ENCODE results near the gene LIX1L.

LIX1L gene

DNA sequence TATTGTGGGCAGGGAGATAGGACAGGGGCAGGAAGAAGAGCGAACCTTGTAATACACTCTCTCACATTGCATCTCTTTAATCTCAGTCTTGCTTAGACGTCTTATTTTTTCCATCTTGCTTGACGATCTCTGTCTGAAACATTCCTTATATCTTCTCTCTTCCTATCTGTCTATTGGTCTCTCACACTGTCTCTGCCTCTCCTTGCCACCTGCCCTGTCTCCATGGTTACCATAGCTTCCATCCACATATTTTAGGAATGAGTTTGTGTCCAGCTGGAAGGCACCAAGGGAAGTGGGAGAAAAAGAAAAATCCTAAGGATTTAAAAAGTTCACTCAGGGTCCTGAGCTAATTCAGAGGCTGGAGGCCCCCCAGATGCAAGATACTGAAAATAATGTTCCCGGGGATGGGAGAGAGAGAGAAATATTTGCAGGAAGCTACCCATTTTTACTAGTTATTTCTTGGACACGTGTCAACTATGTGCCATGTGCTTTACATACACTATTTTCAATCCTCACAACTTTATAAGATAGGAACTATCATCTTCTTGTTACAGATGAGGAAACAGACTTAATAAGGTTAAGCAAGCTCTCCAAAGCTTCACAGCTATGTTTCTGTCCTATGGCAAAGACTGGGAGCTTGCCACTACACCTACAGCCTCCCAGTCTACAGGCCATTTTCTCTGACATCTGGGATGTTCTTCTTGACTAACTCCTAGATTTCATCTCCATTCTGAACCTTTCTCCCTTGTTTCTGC is 5.6 kb upstream of the LIX1L start:
- DNase-seq (ENCODE audit: low spot score): peak; percentile 84

DNA sequence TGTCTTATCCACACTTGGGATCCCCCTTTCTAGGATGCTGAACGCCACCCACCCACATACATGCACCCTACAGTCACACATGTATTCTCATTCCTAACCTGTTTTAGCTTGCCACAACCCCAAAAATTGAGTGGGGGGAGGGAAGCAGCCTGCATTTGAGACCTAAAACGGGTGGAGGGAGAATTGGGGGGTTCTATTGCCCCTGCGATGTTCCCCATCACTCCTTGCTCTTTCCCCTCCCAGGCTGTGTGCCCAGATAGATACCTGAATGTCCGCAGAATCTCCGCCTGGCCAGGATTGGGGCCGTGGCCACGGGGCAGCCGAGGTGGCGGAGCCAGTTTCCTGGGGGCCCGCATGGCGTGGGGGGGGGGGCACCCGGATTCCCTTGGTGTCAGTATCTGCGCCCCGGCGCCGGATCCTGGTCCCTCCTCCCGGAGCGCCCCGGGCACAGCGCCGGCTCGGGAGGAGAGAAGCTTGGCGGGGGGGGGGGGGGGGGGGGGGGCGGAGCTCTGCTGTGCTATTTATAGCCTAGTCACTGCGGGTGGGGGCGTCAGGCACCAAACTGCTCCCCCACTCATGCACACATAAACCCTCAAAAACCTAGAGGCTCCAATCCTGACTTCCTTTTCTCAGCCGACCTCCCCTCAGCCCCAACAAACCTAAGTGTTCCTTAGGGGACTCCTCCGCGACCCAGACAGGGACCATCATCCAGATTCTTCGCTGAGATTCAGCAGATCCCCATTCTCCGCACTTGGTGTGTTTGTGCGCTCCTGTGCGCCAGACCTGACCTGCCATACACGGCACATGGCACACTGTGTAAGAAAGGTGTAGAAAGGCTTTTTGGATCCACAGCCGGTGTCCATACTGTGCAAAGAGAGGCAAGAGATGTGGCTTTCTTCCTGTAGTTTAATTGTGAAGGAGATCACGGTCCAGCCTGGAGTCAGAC is 4.6 kb upstream of the LIX1L start:
- DNase-seq (ENCODE audit: low spot score): peak; percentile 86

DNA sequence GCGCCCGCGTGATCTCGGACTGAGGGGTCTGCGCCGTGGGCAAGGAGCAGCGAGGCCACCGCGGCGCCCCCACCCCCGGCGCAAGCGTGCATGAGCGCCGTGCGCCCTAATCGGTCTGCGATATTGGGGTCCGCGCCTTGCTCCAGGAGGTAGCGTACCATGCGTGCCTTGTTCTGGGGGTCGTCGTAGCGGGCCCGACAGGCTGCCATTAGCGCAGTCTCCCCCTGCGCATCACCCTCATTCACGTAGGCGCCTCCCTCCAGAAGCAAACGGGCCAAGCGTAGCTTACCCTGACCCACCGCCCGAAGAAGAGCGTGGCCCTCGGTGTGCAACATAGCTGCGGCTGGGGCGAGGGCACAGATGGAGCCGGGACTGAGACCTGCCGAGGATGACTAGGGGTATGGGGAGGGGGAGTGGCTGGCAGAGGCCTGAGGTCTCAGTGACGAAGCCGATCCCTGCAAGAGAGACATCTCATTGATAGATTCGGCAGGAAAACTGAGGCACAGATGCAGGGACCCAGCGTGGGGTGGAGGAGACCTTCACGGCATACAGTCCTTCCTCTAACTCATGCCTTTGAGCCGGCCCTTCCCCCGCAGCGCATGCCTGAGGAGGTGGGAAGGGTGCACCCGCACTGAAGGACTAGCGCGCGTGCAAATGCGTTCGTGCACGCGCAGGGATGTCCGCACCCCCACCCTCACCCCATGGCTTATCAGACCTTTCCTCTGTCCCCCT is 3.8 kb upstream of the LIX1L start:
- DNase-seq (ENCODE audit: low spot score): peak; percentile 76

DNA sequence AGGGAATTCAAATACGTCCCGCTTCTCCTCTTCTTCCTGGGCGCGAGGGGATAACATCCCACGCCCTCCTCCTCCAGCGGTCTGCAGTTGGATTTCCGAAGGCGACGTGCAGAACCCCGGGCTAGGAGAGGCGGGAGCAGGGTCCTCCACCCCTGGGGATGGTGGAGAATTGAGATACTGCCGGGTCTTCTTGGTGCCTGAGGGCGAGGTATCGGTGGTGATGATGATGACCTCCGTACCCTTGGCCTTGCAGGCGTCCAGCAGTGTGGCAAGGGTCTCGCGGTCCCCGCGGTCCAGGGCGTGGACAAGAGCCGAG is 3.2 kb upstream of the LIX1L start:
- DNase-seq (ENCODE audit: low spot score): no peak

DNA sequence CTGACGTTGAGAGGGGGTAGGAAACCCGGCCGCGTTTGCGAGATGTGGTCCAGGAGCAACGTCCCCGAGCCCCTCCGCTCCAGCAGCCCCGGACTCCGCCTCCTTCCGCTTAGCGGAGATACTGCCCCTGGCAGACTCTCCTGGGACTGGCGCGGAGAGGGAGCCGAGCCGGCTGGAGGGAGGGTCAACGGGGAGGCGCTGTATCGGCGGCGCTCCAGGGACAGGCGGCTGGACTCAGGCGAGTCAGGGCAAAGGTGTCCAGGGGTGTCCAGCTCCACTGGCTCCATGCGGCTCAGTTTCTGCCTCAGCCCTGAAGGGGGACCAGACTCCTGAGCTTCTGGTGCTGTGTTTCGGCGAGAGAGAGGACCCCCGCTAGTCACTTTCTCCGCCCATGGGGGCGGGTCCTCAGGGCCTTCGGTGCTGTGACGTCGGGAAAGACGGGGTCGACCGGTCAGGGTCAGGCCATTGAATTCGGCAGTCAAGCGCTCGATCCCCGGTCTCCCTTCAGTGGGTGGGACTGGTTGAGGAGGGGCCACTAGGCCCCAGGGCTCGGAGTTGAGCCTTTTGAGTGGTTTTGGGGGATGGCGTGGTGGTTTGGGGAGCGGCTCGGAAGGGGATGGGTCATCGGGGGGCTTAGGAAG is 2.8 kb upstream of the LIX1L start:
- DNase-seq (ENCODE audit: low spot score): peak; percentile 76

DNA sequence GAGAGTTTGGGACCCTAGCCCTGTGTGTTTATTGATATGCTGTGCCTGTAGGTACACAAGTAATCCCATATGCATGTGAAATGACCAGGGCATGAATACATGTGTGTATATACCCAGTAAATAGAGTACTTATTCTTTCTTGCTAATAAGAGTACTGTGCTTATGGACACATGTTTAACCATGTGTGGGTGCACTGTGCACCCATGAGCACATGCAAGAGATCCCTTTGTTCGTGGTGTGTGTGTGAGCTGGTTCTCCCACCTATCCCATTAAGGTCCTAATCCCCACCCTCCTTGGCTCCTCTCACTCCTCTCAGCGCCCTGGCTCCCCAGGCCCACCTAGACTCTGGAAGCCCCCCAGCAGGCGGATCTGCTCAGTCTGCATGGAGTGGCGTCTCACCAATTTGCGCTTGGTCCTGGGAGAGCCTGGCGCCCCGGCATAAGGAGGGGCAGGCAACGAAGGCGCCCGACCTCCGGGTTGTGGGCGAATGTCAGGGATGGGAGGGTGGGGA is 2.2 kb upstream of the LIX1L start:
- DNase-seq (ENCODE audit: low spot score): peak; percentile 28

DNA sequence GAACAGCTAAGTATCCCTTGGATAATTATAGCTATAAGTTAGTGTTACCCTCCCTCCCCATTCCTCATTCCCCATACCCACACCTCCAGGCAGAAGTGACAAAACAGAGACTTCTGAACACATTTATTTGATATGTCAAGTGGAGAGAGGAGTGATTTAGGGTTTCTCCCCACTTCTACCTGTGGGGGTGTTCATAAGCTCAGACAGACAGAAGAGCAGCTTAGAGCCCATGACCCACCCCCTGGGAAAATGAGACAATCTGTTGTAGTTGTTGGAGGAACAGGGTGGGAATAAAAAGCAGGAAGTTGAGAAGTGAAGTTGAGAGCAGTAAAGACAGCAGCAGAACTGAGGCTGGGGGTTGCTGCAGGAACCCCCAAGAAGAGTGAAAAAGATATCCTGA is 1.5 kb upstream of the LIX1L start:
- DNase-seq (ENCODE audit: low spot score): no peak

DNA sequence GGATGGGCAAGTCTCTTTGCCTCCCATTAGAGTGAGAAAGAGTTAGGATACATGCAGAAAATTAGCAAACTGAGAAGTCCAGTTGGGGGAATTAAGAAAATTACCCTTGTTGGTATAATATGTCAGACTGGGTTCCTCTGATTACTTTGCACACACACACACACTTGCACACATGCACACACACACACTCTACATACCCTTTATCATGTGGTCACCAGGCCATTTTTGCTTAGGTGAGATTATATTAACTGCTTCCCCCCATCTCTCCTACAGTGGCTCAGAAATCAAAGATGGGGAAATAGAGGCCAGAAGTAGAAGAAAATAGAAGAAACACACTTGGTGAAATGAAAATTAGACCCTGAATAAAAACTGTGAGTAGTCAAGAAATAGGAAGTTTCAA is 917 bp upstream of the LIX1L start:
- no peak for DNase-seq (ENCODE audit: low spot score)

DNA sequence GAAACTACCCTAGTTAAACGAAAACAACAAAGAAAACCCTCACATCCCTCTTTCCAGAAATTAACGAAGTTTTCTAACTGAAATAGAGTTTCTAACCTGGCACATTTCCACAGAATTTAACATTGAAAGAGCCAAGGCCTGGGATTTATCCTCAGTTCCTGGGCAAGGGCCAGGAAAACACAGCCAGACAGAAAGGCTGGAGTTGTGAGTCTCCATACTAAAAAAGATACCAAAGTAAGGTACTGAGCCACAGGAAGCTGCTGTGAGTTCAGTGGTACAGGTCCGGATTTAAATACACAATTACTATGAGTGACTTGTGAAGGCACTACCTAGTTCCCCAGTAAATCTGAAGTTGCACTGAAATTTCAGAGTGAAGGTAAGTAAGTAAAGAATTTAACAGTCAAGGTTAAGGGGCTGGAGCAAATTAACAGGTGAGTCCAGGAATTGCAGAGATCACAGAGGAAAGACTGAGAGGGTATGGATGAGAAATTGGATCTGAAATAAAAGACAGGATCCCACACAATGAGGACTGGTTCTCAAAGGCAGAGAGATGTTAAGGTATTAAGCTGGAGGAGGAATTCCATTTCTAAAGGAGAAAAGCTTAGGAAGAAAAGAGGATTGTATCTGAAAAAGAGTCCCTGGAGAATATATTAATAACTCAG is 905 bp downstream of the LIX1L start:
- peak; percentile 31 for DNase-seq (ENCODE audit: low spot score)

DNA sequence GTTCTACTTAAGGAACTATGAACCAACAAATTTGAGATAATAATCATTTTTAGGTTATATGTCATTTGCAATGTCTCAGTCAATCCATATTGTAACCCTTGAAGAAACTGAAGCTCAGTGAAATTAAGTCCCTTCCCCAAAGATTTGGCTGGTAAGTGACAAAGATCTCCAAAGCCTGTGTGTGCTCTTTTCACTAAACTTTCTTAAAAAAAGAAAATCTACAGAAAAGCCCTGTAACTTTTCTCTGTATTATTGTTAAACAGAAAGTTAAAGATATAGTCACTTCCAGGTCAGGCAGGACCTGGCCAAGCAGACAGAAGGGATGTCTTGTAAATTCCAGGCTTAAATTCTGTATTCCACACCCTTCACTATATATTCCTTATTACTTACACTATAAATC is 1.5 kb downstream of the LIX1L start:
- DNase-seq (ENCODE audit: low spot score): no peak

DNA sequence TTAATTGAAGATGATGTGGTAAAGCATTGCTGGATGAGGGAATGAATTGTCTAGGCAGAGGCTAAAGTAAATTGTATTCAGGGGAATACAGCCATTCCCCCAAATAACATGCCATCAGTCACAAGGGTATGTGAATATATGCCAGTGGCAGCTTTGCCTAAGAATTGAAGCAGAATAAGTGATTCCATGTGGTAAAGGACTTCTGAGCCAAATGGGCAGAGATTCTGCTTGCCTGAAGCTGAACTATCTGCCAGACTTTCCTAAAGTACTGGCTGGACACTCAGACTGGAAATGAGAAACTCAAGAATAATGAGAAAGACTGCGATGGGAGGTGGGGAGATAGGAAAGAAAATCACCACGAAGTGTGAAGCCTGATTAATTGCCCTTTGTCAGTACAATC is 2.4 kb downstream of the LIX1L start:
- DNase-seq (ENCODE audit: low spot score): peak; percentile 30

DNA sequence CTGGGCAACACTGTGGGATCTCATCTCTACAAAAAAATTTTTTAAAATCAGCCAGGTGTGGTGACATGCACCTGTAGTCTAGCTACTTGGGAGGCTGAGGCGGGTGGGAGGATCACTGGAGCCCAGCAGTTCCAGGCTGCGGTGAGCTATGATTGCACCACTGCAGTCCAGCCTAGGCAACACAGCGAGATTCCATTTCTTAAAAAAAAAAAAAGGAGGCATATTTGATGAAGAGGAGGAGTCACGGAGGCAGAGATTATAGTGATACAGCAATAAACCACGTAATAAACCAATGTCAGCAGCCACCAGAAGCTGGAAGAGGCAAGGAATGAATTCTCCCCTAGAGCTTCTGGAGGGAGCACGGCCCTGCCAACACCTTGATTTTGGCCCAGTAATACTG is 4.0 kb downstream of the LIX1L start:
- no peak for DNase-seq (ENCODE audit: low spot score)

DNA sequence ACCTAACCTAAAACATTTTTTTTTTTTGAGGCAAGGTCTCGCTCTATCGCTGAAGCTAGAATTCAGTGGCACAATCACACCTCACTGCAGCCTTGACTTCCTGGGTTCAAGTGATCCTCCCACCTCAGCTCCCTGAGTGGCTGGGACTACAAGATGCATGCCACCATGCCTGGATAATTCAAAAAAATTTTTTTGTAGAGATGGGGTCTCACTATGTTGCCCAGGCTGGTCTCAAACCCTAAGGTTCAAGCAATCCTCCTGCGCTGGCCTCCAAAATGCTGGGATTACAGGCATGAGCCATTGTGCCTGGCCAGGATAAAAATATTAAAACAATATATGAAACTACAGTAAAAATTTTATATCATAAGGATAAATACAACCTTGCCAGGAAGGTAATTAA is 4.9 kb downstream of the LIX1L start:
- no peak for DNase-seq (ENCODE audit: low spot score)

DNA sequence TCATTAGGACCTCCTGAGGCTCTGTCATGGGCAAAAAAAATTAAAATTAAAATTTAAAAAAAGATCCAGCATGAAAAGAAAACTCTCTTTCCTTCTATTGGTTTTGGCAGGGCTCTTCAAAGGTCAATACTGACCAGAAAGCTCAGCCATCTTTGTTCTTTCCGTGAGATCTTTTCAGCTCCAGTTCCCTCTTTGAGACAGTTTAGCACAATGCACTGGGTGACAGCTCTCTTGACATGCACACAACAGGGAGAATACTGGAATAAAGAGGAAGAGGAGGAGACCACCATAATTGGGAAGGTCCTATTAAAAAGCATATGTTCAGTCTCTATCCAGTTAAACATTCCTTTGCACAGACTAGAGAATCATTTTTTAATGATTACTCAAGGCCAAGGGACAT is 6.3 kb downstream of the LIX1L start:
- DNase-seq (ENCODE audit: low spot score): no peak

DNA sequence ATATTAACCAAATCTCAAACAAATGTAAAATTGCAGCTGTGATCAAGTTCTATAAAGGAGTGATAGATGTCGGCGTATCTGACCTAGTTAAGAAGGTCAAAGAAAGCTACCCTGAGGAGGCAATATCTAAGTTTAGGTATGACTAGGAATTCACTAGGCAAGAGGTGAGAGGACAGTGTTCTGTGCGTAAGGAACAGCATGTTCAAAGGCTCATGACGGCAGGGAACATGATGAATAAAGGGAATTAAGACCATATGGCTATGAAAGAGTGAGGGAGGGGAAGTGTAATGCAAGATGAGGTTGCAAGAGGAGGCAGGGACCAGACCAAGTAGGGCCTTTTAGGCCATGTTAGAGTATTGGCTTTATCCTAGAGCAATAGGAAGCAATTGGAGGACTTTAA is 8.6 kb downstream of the LIX1L start:
- DNase-seq (ENCODE audit: low spot score): peak; percentile 9

DNA sequence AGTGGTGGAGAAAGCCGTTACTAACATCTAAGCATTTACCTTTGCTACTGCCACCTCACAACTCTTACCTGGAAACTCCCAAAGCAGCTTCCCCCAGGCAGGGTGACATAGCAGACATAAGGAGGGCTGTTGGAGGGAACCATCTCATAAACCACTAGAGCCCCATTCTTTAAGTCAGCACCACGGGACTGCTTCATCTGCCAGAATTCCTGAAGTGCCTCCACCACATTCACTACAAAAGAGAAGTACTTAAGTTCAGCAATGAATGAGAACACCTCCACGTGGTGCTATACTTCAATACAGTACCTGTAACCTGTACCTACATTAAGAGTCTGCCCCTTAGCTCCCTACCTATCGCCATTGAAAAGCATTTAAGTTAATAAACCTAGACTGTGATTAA is 10.3 kb downstream of the LIX1L start:
- no peak for DNase-seq (ENCODE audit: low spot score)

DNA sequence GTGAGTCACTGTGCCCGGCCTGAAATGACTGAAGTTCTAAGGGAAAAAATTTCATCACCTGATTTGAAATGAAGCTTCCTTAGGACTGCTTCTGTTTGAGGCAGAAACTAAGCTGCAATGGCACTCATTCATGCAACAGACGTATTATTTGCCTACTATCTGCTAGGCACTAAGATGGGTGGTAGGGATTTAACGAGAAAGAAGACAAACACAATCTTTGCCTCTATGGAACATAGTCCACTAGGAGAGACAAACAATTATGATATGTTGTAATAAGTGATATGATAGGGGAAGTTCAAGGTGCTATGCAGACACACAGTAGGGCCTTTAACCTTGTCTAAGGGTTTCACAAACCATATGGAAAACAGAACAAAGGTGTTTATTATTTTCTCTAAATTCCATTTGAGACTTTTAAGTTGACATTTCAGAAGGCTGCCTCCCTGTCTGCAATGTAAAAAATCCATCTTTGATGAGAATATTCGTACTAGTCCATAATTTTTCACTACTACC is 11.3 kb downstream of the LIX1L start:
- DNase-seq (ENCODE audit: low spot score): no peak

DNA sequence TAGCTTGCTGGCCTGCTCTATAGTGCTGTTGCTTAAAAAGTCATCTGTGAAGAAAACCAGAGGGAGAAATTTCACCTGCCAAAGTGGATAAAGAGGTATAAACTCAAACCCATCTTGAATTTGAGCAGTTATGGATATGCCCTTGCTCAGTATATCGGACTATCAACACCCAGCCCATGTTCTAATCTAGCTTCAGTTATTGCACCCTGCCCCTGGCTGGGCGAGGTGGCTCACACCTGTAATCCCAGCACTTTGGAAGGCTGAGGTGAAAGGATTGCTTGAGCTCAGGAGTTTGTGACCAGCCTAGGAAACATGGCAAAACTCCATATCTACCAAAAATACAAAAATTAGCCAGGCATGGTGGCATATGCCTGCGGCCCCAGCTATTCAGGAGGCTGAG is 13.3 kb downstream of the LIX1L start:
- DNase-seq (ENCODE audit: low spot score): no peak

DNA sequence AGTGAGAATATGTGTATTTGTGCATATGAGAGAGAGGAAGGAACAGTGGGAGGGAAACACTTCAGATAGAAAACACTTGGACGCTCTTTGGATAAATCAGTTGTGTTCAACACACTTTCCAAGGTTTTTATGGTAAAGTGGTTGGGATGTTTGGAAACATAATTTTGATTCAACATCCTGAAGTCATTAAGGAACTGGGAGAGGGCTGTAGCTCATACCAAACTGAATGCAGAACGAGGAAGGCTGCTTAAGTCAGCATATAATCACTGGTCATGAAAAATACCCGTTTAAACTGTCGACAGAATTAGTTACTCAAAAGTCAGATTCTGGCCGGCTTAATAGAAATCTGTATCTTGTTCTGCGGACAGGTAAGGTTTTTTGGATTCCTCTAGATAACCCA is 14.9 kb downstream of the LIX1L start:
- DNase-seq (ENCODE audit: low spot score): no peak

DNA sequence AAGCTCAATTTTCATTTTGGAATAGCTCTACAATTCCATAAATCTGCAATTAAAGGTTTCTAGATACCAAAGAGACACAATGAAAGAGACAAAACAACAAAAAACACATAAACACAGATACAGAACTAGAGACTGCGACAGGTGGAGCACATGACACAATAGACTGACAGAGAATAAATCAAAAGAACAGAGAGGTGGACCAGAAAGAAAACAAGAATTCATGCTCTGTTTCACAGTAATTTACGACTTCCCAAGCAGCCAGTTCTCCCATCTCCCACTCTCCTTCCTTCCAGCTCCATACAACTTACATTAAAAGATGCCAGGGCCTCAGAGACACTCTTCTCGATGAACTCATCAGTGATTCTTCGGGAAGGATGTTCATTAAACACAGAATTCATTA is 15.4 kb downstream of the LIX1L start:
- no peak for DNase-seq (ENCODE audit: low spot score)

DNA sequence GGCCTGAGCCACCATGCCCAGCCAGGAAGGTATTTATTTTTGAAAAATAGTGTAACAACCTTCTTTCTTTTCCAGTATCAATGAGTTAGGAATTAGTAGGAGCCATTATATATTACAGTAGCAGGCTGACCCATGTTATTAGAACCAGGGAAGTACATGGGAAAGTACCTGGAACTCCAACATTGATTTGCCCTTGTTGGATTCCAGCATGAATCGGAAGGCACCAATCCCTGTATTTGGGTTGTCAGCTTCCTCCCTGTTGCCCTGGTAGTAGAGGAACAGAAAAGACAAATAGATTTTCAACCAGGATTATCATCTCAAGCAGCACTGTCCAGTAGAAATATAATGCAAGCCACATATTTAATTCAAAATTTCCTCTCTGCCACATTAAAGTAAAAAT is 20.4 kb downstream of the LIX1L start:
- no peak for DNase-seq (ENCODE audit: low spot score)
